Measurements from ENCODE around the gene GPR146.
"Not testable (repeated sequence)": the region's sequence is repeated elsewhere in the genome, so short reads cannot be mapped to it uniquely, and the experiment has no call there.

GPR146 gene

DNA sequence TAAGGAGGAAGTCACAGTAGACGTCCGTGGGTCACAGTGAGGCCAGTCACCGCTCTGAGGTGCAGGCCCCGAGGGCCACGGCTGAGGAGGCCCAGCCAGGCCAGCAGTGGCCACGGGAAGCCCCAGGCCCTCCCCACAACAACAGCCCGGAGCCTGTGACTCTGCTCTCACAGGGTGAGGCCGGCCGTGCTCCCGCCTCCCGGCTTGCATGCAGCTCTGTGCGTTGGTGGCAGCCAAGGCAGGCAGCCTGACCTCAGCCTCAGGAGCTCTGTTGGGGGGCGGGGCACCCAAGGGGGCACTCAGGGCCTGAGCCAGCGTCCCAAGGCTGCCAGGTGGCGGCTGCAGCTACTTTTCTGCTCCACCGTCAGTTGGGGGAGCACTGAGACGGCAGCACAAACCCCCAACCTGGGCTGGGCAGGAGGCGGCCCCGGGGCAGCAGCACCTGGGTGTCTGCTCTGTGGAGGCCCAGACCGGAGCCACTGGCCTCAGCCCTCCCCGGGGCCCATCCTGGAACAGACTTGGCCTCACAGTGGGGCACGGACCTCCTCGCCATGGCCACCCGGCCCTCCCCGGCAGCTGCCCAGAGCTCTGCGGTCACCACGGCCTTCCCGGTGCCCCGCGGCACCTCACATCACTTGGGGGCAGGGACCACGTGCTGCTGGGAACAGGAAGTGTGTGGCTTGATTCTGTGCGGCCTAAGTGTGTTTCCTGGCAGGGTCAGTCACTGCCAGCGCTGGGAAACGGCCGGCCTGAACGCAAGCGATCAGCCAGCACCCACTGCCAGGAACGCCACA, 48.1 kb upstream of the GPR146 start:
- Histone ChIP-seq H3K36me3 (ENCODE audit: control insufficient read depth, insufficient read depth, low read length) (no peaks in the 10 kb centered on the region), H2AFZ (no peak overlapping the region), H3K4me2 (ENCODE audit: low read length) (no peak overlapping the region), H3K79me2 (no peaks in the 10 kb centered on the region), H3K9me3 (ENCODE audit: control insufficient read depth, low read length) (no peaks in the 10 kb centered on the region), H3K9ac (no peak overlapping the region), H3K4me1 (no peaks in the 10 kb centered on the region), H3K27ac (no peak overlapping the region), H3K4me3 (ENCODE audit: low read depth, low read length) (no peak overlapping the region), H3K27me3 (ENCODE audit: control insufficient read depth, insufficient read depth, low read length) (no peaks in the 10 kb centered on the region)
- TF ChIP-seq, protein P1, sequence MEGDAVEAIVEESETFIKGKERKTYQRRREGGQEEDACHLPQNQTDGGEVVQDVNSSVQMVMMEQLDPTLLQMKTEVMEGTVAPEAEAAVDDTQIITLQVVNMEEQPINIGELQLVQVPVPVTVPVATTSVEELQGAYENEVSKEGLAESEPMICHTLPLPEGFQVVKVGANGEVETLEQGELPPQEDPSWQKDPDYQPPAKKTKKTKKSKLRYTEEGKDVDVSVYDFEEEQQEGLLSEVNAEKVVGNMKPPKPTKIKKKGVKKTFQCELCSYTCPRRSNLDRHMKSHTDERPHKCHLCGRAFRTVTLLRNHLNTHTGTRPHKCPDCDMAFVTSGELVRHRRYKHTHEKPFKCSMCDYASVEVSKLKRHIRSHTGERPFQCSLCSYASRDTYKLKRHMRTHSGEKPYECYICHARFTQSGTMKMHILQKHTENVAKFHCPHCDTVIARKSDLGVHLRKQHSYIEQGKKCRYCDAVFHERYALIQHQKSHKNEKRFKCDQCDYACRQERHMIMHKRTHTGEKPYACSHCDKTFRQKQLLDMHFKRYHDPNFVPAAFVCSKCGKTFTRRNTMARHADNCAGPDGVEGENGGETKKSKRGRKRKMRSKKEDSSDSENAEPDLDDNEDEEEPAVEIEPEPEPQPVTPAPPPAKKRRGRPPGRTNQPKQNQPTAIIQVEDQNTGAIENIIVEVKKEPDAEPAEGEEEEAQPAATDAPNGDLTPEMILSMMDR (IDR thresholded peaks at IDR 0.05) = no peak

DNA sequence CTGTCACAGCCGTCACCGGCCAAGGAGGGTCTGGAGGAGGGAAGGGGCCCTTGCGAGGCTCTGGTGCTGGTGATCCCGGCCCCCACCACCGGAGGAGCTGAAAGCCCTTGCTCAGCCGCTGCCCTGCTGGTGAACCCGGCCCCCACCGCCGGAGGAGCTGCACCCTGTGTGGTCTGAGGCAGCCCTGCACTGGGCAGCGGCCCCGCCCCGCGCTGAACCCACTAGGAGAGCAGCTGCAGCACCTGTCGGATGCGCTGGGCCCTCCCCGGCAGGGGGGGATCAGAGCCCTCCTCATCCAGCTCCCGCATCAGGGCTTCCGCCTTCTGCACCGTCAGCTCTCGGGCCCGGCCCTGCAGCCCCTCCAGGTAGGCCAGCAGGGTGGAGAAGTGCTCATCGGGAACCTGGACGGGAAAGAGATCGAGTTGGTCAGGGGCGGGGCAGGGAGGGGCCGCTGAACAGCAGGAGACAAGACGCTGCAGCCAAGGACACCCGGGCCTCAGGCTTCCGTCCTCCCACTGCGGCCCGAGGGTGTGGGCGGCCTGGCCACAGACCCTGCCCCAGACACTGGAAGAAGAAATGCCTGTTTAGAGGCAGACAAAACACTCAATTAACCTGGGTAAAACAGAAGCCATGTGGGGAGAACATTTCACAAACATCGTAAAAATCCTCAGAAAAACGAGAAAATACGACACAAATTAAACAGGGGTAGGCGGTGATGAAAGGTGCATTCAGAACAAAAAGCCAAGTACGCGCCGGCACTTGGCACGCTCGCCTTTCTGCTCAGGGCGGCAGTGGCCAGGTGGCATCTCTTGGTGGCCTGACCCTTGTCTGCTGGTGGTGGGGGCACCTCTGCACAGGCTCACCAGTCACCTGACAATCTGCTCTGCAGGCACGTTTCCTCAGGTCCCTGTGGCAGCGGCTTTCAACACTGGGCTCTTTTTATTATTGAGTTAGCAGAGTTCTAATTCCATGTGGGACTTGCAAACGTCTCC, 46.6 kb upstream of the GPR146 start:
- no peak overlapping the region for H3K4me2 ChIP-seq (ENCODE audit: low read length)
- H3K9ac ChIP-seq = no peak overlapping the region
- no peaks in the 10 kb centered on the region for H3K36me3 ChIP-seq (ENCODE audit: control insufficient read depth, insufficient read depth, low read length)
- no peaks in the 10 kb centered on the region for H3K79me2 ChIP-seq
- H3K27me3 ChIP-seq (ENCODE audit: control insufficient read depth, insufficient read depth, low read length) = no peaks in the 10 kb centered on the region
- no peaks in the 10 kb centered on the region for H3K4me1 ChIP-seq
- H3K27ac ChIP-seq = no peak overlapping the region
- no peak overlapping the region for H2AFZ ChIP-seq
- no peak overlapping the region for H3K4me3 ChIP-seq (ENCODE audit: low read depth, low read length)
- TF ChIP-seq, protein P1 (IDR thresholded peaks at IDR 0.05) = no peak
- no peaks in the 10 kb centered on the region for H3K9me3 ChIP-seq (ENCODE audit: control insufficient read depth, low read length)

DNA sequence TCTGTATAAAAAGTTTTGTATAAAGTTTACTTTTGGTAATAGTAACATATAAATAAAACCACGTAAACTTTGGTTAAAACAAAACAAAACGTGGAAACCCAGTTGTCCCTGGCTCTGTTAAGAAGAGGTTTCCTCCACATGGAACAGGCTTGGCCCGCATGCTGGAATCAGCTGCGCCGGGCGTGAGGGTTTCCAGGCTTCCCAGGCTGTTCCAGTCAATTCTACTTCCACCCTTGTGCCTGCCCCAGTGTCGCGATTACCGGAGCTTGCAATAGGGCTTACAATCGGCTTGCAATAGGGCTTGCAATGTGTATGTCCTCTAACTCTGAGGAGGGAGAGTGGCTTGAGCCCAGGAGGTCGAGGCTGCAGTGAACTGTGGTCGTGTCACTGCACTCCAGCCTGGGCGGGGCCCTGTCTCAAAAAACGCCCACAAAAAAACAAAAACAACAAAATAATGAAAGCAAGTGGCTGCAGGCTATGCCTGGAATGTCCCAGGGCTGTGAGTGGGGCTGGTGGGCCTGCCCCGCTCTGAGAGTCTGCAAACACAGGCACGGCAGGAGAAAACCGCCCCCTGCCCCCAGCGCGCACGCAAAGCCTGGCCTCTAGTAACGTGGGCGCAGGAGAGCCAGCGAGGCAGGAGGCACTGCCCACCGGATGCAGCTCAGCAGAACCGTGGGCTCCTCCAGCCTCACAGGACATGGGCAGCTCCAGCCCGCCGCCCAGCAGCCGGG, 45.0 kb upstream of the GPR146 start:
- H3K4me1 ChIP-seq = no peaks in the 10 kb centered on the region
- H3K27me3 ChIP-seq (ENCODE audit: control insufficient read depth, insufficient read depth, low read length) = no peaks in the 10 kb centered on the region
- no peak overlapping the region for H2AFZ ChIP-seq
- H3K27ac ChIP-seq = no peak overlapping the region
- TF ChIP-seq, protein P1 (IDR thresholded peaks at IDR 0.05) = no peak
- H3K9me3 ChIP-seq (ENCODE audit: control insufficient read depth, low read length) = no peaks in the 10 kb centered on the region
- H3K4me3 ChIP-seq (ENCODE audit: low read depth, low read length) = no peak overlapping the region
- H3K79me2 ChIP-seq = no peaks in the 10 kb centered on the region
- no peaks in the 10 kb centered on the region for H3K36me3 ChIP-seq (ENCODE audit: control insufficient read depth, insufficient read depth, low read length)
- H3K9ac ChIP-seq = no peak overlapping the region
- no peak overlapping the region for H3K4me2 ChIP-seq (ENCODE audit: low read length)

DNA sequence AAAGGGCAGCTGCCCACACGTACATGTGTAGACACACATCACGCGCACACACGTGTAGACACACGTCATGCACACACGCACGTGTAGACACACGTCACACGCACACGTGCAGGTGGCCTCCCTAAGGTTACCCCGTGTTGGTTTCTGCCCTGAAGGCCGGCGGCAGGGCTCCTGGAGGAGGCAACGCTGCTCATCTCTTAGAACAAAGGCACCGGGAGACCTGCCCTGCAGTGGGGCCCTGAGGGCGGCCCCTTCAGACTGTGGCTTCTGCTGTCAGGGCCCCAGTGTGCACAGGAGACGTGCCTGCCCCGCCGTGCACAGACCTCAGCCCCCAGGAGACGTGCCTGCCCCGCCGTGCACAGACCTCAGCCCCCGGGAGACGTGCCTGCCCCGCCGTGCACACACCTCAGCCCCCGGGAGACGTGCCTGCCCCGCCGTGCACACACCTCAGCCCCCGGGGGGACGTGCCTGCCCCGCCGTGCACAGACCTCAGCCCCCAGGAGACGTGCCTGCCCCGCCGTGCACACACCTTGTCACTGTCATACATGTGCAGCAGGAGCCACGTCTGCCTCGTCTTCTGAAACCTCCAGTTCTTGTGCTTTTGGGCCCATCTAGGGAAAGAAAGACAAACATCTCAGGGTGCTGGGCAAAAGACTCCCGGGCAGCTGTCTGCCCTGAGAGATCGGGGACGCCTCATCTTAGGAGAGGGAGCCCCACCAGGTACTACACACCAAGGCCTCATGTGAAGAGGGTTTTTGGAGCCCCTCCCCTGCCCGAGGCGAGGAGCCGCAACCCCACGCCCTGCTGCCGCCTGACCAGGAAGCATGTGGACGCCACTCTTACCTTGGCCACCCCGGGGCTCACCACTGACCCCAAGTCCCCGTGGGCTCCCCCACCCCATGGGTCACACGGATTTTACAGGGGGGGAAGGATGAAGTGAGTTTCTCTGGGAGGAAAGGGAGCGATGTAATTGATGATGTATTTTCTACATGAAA, 44.1 kb upstream of the GPR146 start:
- no peak overlapping the region for H3K4me2 ChIP-seq (ENCODE audit: low read length)
- no peaks in the 10 kb centered on the region for H3K79me2 ChIP-seq
- no peak overlapping the region for H3K4me3 ChIP-seq (ENCODE audit: low read depth, low read length)
- H3K27ac ChIP-seq = no peak overlapping the region
- H3K9ac ChIP-seq = no peak overlapping the region
- H2AFZ ChIP-seq = no peak overlapping the region
- TF ChIP-seq, protein P1 (IDR thresholded peaks at IDR 0.05) = no peak
- H3K9me3 ChIP-seq (ENCODE audit: control insufficient read depth, low read length) = no peaks in the 10 kb centered on the region
- no peaks in the 10 kb centered on the region for H3K27me3 ChIP-seq (ENCODE audit: control insufficient read depth, insufficient read depth, low read length)
- H3K4me1 ChIP-seq = no peaks in the 10 kb centered on the region
- no peaks in the 10 kb centered on the region for H3K36me3 ChIP-seq (ENCODE audit: control insufficient read depth, insufficient read depth, low read length)

DNA sequence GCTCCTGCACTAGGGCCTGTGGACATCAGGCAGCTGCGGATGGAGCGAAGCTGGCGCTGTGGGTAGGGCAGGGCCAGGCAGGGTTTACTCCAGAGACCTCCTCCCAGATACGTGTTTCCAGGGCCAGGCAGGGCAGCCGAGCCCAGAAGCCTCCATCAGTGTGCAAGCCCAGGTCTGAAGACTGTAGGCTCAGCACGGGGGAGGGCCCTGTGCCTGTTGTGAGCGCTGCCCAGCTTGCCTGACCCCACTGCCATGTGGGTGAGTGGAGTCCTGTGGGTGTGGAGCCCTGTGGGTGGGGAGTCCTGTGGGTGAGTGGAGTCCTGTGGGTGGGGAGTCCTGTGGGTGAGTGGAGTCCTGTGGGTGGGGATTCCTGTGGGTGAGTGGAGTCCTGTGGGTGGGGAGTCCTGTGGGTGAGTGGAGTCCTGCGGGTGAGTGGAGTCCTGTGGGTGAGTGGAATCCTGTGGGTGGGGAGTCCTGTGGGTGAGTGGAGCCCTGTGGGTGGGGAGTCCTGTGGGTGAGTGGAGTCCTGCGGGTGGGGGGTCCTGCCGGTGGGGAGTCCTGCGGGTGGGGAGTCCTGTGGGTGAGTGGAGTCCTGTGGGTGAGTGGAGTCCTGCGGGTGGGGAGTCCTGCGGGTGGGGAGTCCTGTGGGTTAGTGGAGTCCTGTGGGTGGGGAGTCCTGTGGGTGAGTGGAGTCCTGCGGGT, 43.1 kb upstream of the GPR146 start:
- not testable (repeated sequence) for H3K27ac ChIP-seq; H3K4me3 ChIP-seq (ENCODE audit: low read depth, low read length); H3K36me3 ChIP-seq (ENCODE audit: control insufficient read depth, insufficient read depth, low read length); H3K9me3 ChIP-seq (ENCODE audit: control insufficient read depth, low read length); H3K9ac ChIP-seq; H2AFZ ChIP-seq; H3K4me2 ChIP-seq (ENCODE audit: low read length); H3K4me1 ChIP-seq; H3K27me3 ChIP-seq (ENCODE audit: control insufficient read depth, insufficient read depth, low read length); H3K79me2 ChIP-seq

DNA sequence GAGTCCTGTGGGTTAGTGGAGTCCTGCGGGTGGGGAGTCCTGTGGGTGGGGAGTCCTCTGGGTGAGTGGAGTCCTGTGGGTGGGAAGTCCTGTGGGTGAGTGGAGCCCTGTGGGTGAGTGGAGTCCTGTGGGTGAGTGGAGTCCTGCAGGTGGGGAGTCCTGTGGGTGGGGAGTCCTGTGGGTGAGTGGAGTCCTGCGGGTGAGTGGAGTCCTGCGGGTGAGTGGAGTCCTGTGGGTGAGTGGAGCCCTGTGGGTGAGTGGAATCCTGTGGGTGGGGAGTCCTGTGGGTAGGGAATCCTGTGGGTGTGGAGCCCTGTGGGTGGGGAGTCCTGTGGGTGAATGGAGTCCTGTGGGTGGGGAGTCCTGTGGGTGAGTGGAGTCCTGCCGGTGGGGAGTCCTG, 42.3 kb upstream of the GPR146 start:
- not testable (repeated sequence) for H2AFZ ChIP-seq; H3K36me3 ChIP-seq (ENCODE audit: control insufficient read depth, insufficient read depth, low read length); H3K9me3 ChIP-seq (ENCODE audit: control insufficient read depth, low read length); H3K4me1 ChIP-seq; H3K4me2 ChIP-seq (ENCODE audit: low read length); H3K9ac ChIP-seq; H3K79me2 ChIP-seq; H3K4me3 ChIP-seq (ENCODE audit: low read depth, low read length); H3K27ac ChIP-seq; H3K27me3 ChIP-seq (ENCODE audit: control insufficient read depth, insufficient read depth, low read length)

Data from parathyroid adenoma (tissue), 2 donors.